KG1 (cell line): ENCODE measurements around the gene ABL2.
"Not testable (repeated sequence)": the region's sequence is repeated elsewhere in the genome, so short reads cannot be mapped to it uniquely, and the experiment has no call there.

Source experiments
- DNase-seq: peaks from one replicate; lab custom pipeline; 2025; lab: John Stamatoyannopoulos, UW

The ABL2 gene

GRCh38 chr1:179229214-179230140 lies at the start of gene ABL2:
Gene ABL2 (minus strand): TSS chr1:179229677. CDS start chr1:179229397, 280 bp downstream.
- no peak for DNase-seq

GRCh38 chr1:179278920-179279319 lies 49.4 kb upstream of the ABL2 start:
- DNase-seq, result no peak

- not testable (repeated sequence) for DNase-seq
Observed at GRCh38 chr1:179274424-179274823, 44.9 kb upstream of the ABL2 start.

- no peak for DNase-seq
Observed at GRCh38 chr1:179269071-179269470, 39.6 kb upstream of the ABL2 start.

GRCh38 chr1:179264507-179264906 lies 35.0 kb upstream of the ABL2 start:
- DNase-seq, result no peak

GRCh38 chr1:179263121-179263520 lies 33.6 kb upstream of the ABL2 start:
- DNase-seq, result no peak

- DNase-seq, result no peak
Observed at GRCh38 chr1:179262183-179262582, 32.7 kb upstream of the ABL2 start.

- DNase-seq, result no peak
Observed at GRCh38 chr1:179253286-179253972, 24.0 kb upstream of the ABL2 start.

GRCh38 chr1:179252606-179253005 lies 23.1 kb upstream of the ABL2 start:
- no peak for DNase-seq

GRCh38 chr1:179251675-179252074 lies 22.2 kb upstream of the ABL2 start:
- no peak for DNase-seq

GRCh38 chr1:179247923-179248322 lies 18.4 kb upstream of the ABL2 start:
- no peak for DNase-seq

GRCh38 chr1:179245426-179245825 lies 15.9 kb upstream of the ABL2 start:
- not testable (repeated sequence) for DNase-seq

- no peak for DNase-seq
Observed at GRCh38 chr1:179241530-179242097, 12.1 kb upstream of the ABL2 start.

- no peak for DNase-seq
Observed at GRCh38 chr1:179237222-179237621, 7.7 kb upstream of the ABL2 start.

GRCh38 chr1:179234863-179235262 lies 5.4 kb upstream of the ABL2 start:
- DNase-seq, result no peak

GRCh38 chr1:179231923-179232322 lies 2.4 kb upstream of the ABL2 start:
- no peak for DNase-seq

GRCh38 chr1:179230721-179231120 lies 1.2 kb upstream of the ABL2 start:
- DNase-seq, result no peak

GRCh38 chr1:179230251-179230650 lies 774 bp upstream of the ABL2 start:
- DNase-seq, result no peak

GRCh38 chr1:179228783-179229213 lies 679 bp downstream of the ABL2 start:
- no peak for DNase-seq

- DNase-seq, result no peak
Observed at GRCh38 chr1:179226738-179227137, 2.7 kb downstream of the ABL2 start.

GRCh38 chr1:179224466-179224865 lies 5.0 kb downstream of the ABL2 start:
- DNase-seq, result not testable (repeated sequence)

- not testable (repeated sequence) for DNase-seq
Observed at GRCh38 chr1:179221121-179221520, 8.4 kb downstream of the ABL2 start.
